Central memory CD4-positive, alpha-beta T cell (primary cell): ENCODE data around the gene RAD23B.
A peak's percentile ranks its signal among the peaks of the same experiment; 100 is the strongest.
"Not testable (repeated sequence)": the region's sequence is repeated elsewhere in the genome, so short reads cannot be mapped to it uniquely, and the experiment has no call there.

ENCODE experiments used
- DNase-seq: peaks from one replicate; pipeline ENCODE4 v3.0.0; 2022

The RAD23B gene

DNA sequence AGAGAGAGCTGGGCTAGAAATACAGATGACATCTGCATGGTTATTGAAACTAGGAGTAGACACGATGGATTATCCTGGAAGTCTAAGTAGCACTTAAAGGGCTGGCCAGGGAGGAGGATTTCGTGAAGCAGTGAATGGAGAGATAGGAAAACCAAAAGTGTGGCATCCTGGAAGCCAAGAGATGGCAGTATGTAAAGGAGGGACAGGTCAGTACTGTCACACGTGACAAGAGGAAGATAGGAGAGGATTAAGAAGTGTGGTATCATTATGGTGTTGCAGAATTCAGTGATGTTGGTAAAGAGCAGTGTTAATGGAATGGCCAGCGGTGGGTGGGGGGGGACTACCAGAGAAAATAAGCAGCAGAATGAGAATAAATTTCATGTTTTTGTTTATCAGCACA, 11.7 kb downstream of the RAD23B start:
- no peak for DNase-seq

DNA sequence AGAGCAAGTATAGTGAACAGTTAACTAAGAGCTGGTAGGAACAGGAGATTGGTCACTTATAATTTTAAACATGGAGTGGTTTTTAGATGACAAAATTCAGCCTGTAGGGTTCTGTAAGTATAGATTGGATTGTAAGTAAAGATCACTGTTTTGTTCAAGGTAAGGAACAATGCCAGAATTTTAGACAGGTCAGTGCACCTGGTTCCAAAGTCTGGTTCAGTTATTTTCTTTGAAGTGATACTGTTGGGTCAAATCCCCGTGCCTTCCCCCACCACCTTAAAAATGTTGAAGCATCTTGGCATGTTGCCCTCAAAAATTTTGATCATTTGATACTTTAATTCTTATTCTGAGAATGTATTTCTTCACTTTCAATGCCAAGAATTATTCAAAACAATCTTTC, 12.9 kb downstream of the RAD23B start:
- no peak for DNase-seq

DNA sequence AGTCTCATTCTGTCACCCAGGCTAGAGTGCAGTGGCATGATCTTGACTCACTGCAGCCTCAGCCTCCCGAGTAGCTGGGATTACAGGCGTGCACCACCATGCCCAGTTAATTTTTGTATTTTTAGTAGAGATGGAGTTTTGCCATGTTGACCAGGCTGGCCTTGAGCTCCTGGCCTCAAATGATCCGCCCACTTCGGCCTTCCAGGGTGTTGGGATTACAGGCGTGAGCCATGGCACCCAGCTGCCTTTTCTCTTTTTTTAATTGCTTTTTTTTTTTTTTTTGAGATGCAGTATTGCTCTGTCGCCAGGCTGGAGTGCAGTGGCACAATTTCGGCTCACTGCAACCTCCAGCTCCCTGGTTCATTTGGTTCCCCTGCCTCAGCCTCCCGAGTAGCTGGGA, 13.5 kb downstream of the RAD23B start:
- DNase-seq: not testable (repeated sequence)

DNA sequence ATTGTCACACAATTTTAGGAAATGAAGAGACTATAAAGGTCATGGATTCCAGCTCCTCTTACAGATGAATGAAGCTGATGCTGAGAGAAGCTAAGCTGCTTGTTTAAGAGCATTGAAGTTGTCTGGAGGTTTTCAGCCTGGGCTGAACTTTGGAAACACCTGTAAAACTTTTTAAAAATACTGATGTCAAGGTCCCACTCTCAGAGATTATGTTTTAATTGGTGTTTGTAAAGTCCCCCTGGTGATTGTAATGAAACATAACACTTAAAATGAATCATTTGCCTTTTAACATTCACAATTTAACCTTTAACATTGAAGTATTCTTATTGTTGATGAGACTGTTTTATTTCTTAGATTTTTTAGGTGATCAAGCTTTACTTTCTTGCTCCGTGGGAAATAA, 16.4 kb downstream of the RAD23B start:
- peak; percentile 10 for DNase-seq

DNA sequence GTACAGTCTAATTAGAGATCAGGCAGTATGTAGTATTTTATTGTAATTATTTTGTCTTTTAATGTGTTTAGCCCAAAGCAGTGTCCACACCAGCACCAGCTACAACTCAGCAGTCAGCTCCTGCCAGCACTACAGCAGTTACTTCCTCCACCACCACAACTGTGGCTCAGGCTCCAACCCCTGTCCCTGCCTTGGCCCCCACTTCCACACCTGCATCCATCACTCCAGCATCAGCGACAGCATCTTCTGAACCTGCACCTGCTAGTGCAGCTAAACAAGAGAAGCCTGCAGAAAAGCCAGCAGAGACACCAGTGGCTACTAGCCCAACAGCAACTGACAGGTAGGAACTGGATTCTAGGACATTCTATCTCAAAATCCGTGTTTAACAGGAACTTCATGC, 23.2 kb downstream of the RAD23B start:
- DNase-seq: no peak

DNA sequence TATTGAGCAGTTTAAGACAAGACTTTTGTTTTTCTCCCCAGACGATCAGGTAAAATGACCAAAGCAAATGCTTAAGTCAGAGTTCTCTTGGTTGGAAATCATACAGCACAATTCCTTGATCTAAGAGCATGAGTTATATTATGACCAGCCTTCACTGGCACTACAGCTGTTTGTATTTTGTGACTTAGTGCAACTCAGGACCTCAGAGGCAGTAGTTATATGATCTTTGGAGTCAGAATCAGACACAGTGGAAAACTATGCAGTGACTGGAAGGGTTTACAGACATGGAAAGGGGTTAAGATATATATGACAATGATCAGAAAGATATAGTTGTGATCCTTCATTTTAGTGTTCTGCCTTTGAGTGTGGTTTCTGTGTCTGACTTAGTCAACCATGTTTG, 24.3 kb downstream of the RAD23B start:
- no peak for DNase-seq

DNA sequence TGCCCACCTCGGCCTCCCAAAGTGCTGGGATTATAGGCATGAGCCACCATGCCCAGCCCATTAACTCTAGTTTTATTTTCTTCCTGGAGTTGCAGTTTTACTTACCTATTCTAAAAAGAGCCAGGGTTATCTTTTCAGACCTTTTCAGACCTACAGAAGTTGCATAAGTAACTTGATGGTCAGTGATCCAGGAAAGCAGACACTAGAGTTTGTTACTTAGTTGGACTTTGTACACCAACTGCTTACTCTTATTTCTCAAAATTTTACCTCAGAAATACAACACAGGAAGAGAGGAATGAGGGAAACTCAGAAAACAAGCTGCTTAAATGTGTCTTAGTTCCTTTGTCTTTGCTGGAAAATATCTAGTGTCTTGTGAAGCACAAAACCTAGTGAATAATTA, 25.4 kb downstream of the RAD23B start:
- no peak for DNase-seq

DNA sequence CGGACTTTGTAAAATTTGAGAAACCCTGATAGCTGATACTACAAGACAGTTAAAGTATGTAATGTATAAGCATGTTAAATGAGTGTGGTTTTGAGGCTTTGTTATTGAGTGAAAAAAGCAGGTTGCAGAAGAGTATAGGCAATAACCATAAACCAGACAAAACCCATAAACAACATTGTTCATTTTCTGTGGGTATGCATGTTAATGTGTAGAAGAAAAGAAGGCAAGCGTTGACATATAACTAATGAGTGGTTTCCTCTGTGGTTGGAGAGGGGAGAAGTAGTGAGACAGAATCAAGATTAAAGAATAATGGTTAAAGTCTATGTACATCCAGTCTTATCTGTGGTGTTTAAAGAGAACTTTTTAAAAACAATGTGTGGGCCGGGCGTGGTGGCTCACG, 26.2 kb downstream of the RAD23B start:
- peak; percentile 43 for DNase-seq

DNA sequence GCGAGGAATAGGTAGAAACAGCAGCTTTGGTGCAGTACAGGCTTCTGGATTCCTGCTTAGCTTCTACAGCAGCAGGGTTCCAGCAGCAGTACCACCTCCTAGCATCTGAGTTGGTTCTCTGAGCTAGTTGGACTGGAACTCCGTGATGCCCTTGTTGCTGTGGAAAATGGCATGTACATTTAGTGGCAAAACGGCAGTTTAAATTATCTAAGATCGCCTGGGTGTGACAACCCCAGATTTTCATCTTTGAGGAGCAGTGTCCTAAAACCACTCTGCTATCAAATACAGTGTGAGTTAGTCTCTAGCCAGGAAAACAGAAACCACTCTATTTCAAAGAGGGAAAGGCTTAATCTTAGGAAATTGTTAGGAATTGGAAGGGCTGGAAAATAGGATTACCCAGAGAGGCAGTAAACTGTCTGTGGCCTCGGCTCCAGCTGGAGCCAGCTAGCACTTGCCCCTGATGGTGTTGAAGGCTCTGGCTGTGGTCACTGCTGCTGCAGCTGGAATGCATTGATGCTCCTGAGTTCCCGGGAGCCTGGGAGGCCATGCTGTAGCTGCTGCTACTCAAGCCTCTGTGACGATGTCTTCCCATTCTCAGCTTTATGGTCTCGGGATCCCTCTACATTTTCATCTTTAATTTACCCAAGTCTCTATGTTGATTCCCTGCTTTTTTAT, 29.4 kb downstream of the RAD23B start:
- no peak for DNase-seq

DNA sequence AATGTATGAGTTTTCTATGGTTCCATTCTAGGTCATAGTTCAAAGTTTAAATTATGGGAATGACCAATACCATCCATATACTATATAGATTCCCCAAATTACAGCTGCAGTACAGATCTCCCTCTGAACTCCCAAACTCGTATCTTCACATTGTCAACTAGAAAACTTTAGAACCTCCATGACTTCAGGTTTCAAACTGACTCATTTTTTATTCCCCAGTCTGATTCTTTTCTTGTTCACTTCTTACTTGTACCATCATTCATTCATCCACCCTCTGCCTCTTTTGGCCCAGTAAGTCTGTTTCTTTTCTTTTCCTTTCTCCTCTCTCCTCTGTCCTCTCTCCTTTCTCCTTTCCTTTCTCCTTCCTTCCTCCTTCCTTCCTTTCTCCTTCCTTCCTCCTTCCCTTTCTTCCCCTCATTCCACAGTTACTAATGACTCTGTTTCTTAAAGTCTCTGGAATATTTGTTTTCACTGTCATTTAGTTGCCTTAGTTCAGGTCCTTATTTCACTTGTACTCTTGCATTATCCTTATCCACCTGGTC, 30.5 kb downstream of the RAD23B start:
- DNase-seq: no peak

DNA sequence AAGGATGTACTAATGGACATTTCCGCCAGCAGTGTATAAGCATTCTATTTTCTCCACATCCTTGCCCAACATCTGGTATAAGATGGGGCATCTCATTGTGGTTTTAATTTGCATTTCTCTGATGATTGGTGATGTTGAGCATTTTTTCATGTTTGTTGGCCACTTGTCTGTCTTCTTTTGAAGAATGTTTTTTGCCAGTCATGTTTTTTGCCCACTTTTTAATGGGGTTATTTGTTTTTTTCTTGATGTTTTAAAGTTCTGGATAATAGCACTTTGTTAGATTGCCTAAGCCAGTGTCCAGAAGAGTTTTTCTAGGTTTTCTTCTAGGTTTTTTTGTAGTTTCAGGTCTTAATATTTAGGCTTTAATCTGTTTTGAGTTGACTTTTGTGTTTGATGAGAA, 31.7 kb downstream of the RAD23B start:
- no peak for DNase-seq

DNA sequence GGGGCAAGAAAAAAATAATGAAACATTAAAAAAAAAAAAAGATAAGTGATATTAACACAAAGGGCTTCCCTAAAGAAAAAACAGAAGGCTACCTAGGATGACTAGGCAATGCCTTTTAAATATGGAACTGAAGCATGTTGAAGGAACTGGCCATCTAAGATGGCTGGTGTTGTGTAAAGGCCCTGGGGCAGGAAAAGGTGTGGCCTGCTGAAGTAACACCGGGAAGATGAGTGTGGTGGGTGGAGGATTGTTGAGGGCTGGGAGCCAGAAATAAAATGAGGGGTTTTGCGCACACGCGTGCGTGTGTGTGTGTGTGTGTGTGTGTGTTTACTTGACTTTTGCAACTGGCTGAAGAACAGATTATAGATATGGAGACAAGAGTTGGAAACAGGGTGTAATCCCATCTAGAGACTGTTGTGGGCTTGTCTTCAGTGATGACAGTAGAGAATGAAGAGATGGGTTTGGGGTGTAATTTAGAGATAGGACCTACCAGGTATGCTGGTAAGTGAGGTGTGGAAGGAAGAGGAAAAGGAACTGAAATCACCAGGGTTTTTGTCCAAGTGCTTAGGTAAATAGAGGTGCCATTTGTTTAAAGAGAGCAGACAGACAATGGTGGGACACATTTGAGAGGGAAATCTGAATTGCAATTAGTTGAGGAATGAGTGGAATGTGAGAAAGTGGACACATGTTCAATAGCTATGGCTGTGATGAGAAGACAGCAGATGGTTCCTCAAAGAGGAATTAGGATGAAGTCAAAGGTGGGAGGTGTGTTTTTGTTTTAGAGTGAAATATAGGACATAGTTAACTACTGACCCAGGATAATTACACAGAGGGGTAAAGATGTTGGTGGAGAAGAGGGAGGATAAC, 33.9 kb downstream of the RAD23B start:
- no peak for DNase-seq

DNA sequence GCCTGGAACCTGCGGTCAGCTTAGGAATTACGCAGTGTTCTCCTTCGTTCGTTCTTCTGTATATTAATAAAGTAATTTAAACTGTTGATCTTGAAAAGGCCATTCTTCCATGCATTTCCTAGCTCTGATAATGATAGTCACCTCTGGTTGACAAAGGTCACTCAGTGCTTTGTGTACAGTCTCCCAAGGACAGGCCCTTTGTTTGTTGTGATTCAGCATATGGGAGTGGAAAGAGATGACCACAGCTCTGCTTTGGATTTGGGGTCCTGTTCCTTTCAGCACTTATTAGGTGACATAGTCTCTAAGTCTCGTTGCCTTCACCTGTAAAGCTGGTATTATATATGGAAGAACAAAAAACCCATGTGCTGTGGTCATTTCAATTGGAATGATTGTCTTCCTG, 39.6 kb downstream of the RAD23B start:
- no peak for DNase-seq

DNA sequence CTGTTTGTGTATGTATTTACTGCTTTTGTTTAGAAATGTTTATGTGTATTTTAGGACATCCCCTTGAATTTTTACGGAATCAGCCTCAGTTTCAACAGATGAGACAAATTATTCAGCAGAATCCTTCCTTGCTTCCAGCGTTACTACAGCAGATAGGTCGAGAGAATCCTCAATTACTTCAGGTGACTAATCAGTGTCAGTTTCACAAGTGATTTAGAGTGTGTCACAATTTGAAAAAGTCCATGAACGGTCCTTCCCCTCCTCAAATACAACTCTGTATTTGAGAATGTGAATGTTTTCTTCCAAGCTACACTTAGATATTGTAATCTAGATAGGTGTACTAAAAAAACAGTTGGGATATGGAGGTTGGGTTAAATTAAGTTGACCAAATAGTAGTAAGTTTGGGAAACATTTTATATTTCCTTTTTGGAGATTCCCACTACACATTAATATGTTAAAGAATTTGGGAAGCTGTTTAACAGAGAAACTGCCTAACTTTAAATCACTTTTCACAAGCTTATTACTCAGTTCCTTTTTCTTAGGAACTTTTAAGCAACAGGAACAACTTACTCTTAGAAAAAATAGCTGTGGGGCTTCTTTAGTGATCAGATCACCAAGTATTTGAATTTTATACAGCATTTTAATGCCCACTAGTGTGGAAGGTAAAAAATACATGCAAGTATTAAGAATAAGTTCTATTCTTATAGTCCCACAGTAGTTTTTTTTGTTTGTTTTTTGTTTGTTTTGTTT, 40.9 kb downstream of the RAD23B start:
- no peak for DNase-seq

DNA sequence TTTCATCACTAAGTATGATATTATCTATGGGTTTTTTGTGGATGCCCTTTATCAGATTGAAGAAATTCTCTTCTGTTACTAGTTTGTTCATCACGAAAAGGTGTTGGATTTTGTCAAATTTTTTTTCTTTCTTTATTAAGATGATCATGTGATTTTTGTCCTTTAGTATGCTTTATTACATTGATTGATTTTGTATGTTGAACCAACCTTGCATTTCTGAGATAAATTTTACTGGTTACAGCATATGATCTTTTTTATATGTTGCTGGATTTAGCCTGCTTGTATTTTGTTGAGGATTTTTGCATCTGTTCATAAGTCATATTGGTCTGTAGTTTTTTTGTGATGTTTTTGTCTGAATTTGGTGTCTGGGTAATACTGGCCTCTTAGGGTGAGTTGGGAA, 42.8 kb downstream of the RAD23B start:
- no peak for DNase-seq

DNA sequence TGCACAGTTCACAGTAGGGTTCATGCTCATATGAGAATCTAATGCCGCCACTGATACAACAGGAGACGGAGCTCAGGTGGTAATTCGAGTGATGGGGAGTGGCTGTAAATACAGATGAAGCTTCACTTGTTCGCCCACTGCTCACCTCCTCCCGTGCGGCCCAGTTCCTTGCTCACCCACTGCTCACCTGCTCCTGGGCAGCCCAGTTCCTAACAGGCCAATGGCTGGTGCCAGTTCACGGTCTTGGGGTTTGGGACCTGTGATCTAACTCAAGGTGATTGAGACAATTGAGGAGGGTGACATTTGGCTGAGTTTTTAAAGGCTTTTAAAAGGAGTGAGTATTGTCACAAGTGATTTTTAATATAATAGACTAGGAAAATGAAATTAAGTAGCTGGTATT, 45.4 kb downstream of the RAD23B start:
- no peak for DNase-seq

DNA sequence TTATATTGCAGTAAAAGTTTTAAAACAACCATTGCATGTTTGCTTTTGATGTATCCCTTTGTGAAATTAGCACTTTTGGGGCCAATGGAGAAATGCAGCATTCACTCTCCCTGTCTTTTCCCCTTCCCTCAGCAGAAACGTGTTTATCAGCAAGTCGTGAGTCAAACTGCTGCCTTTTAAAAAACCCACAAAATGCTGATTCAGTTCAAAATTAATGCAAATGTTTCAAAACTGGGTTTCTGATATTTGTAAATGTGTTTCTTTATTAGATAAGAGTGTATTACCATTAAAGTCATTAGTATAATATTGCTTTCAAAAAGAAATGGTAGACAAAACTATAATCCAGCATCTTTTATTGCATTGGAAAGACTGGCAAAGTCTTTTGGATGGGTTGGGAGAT, 47.3 kb downstream of the RAD23B start:
- DNase-seq: no peak

DNA sequence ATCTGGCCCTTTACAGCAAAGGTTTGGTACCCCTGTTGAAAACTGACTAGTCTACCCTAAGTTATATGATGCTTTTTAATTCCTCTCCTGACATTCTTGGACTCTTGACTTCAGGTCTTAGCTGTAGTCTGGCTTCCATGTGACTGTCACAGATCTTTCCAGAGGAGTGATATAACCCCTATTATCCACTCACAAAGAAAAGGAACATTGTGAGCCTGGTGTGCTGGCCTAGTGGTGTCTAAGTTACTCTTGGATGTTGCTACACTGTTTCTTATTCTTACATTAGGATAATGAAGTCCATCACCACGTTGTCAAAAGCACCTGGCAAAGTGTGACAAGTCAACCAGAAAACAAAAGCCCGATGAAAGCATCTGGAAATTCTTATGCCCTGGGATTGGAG, 49.8 kb downstream of the RAD23B start:
- no peak for DNase-seq

DNA sequence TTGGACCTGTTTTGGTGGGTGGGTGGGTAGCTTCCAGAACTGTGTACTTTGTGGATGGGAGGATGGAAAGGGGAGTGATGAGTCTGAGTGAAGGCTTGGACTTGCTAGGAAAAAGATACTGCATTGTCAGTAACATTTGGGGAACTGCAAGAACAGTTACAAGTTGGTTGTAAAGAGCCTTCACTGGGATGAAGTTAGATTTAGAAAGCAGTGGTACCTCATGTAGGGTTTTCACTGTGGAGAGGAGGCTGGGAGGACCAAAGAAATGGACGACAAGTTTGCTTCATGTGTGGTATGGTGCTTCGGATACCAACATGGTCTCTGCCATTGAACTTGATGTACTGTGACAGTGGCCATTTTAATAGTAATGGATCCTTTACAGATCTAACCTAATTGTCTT, 50.3 kb downstream of the RAD23B start:
- no peak for DNase-seq

DNA sequence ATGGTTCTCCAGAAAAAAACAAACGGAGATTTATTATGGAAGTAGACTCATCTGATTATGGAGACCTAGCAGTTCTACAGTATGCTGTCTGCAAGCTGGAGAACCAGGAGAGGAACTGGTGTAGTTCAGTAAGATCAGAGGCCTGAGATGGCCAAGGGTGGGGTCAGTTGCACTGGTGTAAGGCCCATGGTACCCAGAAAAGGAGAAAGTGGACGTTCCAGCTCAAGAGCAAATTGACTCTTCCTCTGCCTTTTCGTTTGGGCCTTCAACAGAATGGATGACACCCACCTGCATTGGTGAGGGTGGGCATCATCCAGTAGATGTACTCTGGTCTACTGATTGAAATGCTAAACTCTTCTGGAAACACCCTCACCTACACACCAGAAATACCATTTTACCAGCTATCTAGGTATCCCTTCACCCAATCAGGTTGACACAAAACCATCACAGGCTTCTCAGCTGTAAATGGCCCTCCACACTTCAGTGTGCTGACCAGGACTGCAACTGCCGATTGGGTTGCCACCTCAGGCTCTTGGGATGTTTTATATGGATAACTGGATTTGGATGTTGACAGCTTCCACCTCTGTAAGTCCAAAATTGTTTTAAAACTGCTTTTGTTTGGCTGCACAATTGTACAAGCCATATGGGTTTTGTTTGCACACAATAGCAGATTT, 51.2 kb downstream of the RAD23B start:
- DNase-seq: no peak

DNA sequence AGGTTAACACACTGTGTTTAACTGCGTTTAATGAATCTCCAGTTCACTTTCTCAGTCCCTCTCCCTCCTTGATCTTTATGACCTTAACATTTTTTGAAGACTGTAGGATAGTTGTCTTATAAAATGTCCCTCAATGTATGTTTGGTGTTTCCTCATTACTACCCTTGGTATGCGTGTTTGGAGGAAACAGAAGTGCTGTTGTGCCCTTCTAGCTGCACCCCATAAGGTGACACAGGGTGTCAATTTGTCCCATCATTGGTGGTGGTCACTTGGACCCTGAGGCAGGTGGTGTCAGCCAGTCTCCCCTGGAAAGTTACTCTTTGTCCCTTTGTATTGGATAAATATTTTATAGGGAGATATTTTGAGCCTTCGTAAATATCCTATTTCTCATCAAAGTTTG, 52.3 kb downstream of the RAD23B start:
- no peak for DNase-seq

DNA sequence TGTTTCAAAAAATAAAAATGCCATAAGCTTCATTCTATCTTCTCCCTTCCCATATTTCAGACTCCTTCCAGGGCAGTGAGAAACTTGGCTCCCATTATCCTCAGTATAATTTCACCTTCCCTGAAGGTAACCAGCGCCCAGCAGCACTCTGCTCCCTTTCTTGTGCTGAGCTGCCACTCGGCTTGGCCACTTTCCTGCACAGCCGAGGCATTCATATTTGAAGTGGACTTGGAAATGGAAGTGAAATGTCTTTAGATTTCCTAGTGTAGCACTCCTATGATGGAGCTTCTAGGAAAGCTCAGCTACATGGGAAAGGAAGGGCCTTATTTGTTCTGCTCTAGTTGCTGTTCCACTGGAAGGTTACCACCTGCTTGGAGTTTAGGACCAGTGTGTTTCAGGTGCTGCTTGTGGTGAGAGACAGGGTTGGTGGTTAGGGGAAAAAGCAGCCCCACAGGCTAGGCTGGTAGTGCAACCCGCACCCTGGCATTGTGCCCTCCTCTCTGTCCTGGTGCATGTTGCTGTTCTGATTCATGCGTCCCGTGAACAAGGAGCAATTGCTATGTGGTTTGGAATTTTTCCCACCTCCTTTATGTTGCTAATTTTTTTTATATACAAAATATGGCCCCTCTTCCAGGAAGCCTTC, 53.8 kb downstream of the RAD23B start:
- no peak for DNase-seq
